ENCODE data around the gene MEN1.

GRCh38 chr11:64859542-64860414 is 49.4 kb upstream of the MEN1 start:
- no peak for TF ChIP-seq CTCF (IDR thresholded peaks at IDR 0.05 in 8 of 11, conservative IDR thresholded peaks at IDR 0.05 in 3 of 11)
- TF ChIP-seq POLR2AphosphoS5 (IDR thresholded peaks at IDR 0.05) = peak; percentile 52 to 87 (median 72)

Measured in spleen (tissue), 7 donors.